ENCODE data around the gene TMEM51.
"Not testable (repeated sequence)": the region's sequence is repeated elsewhere in the genome, so short reads cannot be mapped to it uniquely, and the experiment has no call there.

The TMEM51 gene

DNA sequence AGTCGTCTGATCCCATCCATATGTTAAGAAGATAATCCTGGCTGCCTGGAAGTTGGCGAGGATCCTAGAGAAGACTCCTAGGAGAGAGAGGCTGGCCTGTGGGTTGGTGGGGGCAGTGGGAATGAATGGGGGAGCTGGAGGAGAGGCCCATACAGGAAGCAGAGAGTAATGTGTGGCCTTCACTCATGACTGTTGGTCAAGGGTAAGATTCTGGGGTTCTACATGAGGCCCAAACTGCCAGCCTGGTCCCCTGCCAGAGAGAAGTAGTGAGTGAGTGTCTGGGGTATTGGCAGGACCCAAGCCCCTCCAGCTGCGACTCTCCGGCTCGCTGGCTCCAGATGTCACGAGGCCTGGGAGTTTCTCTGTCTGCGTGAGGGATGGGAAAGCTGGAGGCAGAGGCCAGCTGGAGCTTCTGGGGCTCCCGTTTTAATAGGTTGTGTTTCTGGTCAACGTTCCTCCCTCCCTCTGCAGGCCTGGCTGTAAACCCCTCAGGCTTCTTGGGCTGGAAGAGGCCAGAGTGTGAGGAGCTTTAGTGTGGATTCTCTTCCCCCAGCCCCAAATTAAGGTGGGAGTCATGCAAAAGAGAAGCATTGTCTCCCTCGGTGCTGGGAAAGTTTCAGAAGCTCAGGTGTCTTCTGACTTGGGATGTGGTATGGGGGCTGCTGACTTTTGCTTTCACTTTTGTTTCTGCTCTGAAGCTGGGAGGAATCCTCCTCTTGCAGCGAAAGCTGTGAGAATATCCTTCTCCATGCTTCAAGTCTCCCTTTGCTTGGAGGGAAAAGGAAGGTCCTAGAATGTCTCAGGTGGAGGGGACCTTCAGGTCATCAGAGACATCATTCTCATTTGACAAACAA, 2.6 kb downstream of the TMEM51 start:
- no peak for DNase-seq

DNA sequence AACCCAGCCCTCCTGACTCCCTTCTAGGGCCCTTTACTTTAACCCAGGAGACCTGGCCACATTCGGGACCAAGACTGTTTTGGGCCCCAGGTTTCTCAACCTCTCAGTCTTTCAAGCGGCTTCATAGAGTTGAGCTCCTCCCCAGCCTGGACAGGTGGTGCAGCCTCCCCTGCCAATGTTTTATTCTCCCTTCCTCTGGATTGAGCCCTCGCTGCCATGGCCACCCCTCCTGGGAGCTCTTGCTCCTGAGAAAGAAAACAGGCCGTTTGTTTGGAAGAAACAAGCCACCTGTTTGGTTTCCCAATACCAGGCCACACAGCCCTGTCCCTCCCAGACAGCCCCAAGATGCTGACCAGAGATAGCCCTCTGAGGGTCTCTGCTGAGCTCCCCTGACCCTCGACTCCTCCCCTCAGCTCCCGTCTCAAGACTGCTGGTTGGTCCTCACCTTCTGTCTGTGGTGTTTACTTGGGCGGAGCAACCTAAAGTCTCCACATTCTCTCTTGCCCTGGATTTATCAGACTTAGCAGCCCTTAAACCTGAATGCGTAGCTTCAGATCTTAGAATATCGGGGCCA, 3.3 kb downstream of the TMEM51 start:
- no peak for DNase-seq

GRCh38 chr1:15157524-15158399, 4.2 kb downstream of the TMEM51 start:
- DNase-seq = no peak

DNA sequence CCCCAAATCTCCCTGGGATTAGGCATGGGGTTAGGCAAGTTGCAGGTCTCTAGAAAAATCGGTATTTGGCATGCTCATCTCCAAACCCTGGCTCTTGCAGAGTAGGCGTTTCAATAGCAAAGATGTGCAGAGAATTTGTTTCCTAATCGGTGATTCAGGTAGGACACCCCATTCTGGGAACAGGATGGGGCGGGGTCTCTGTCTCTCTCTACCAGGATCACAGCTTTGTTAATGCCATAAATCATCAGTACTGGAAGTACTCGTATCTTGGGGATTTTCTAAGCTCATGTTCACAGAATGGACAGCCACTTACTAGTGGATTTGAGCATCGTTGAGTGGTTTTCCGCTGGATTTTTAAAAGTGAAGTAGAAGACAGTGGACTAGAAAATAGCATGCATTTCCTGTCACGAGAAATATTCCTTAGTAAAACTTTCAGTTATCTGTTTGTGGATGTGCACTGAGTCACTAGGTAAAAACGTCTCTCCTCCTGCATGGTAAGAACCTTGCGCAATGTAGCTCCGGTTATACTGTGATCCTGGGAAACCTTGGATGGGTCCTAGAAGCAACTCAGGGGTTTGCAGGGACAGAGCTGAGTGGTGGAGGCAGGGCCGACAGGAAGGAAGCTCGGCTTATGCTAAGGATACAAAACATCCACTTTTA, 5.1 kb downstream of the TMEM51 start:
- DNase-seq = no peak

- no peak for DNase-seq
Observed at GRCh38 chr1:15159166-15159555, 5.6 kb downstream of the TMEM51 start.

DNA sequence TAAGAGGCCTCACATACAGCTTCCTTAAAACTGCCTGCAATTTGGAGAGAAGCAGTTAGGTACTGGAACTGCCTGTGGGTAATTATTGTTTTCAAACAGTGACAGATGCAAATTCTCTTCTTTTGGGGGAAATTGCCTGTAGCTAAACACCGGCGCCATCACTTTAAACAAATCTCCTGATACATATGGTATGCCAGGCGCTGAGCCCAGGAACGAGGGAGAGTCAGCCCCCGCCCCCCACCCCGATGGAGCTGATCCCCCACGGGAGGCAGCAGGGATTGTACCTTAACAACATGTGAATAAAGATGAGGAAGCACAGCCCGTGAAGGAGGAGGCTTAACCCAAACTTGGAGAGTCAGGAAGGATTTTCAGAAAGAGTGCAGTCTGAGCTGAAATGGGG, 7.1 kb downstream of the TMEM51 start:
- DNase-seq = no peak

DNA sequence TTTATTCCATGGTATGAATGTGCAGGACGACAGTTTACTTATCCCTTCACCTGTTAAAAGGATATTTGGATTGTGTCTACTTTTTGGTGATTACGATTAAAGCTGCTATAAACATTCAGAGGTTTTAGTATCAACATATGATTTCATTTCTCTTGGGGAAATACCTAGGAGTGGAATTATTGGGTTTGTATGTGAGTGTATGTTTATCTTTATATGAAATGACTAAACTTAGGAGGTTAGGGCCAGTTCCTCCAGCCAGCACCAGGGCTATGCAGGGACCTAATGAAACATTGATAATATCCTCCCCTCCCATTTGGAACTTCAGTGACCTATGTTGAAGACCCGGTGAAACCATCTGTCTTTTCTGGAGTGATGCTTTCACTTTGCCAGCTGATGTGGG, 13.8 kb downstream of the TMEM51 start:
- no peak for DNase-seq

- DNase-seq = no peak
Observed at GRCh38 chr1:15168479-15168878, 14.9 kb downstream of the TMEM51 start.

DNA sequence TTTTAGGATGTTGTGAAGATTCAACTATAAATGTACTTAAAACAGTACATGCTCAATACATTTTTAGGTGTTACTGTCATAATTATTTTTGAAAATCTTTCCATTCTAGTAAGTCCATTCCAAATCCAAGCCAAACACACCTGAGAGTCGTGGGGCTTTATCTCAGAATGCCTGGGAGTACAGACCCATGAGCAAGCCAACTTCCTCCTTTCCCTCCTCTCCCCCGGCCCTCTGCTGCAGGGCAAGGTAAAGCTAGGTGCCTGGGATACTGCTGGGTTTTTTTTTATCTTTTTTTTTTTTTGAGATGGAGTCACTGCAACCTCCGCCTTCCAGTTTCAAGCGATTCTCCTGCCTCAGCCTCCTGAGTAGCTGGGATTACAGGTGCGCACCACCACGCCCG, 16.5 kb downstream of the TMEM51 start:
- DNase-seq = no peak

GRCh38 chr1:15171271-15171908, 17.8 kb downstream of the TMEM51 start:
- DNase-seq = no peak

DNA sequence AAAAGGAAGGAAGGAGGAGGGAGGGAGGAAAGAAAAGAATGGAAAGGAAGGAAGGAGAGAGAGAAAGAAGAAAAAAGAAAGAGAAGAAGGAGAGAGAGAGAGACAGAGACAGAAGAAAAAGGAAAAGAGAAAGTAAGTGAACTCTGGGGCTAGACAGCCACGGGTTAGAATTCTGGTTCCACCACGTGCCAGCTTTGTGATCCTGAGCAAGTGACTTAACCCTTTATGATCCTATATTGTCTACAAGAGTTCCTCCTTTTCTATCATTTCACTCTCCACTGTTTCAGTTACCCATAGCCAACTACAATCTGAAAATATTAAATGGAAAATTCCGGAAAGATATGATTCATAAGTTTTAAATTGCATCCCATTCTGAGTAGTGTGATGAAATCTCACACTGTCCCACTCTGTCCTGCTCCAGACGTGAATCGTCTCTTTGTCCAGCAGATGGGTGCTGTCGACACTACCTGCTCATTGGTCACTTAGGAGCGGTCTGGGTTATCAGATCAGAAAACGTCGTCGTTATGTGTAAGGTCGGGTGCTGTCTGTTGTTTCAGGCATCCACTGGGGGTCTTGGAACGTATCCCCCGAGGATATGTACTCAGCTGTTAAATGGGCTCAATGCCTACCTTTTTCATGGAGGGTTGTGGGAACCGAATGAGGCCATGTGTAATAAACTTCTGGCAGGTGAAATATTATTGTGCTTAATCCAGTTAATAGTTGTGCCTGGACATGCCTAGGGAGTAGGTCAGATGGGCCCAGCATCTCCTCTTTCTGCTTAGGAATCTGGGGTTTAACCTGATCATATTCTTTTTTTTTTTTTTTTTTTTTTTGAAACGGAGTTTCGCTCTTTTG, 19.1 kb downstream of the TMEM51 start:
- DNase-seq = no peak

GRCh38 chr1:15173863-15174614, 20.5 kb downstream of the TMEM51 start:
- DNase-seq = no peak

- DNase-seq = no peak
Observed at GRCh38 chr1:15174615-15174983, 21.1 kb downstream of the TMEM51 start.

DNA sequence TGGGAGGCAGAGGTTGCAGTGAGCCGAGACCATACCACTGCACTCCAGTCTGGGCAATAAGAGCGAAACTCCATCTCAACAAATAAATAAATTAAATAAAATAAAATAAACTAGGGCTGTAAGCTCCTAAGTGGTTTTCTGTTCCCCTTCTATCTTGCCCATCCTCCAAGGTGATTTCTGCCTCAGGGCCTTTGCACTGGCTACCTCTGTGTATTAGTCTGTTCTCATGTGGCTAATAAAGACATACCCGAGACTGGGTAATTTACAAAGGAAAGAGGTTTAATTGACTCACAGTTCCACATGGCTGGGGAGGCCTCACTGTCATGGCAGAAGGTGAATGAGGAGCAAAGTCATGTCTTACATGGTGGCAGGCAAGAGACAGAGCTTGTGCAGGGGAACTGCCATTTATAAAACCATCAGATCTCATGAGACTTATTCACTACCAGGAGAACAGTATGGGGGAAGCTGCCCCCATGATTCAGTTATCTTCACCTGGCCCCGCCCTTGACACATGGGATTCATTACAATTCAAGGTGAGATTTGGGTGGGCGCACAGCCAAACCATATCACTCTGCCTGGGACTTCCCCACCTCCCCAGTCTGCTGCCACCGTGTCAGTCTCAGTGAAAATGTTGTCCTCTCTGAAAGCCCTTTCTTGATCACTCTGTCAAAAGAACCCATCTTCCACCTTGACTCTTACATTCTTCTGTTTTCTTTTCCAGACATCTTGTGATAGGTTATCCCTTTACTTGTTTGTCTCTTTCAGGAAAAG, 22.0 kb downstream of the TMEM51 start:
- not testable (repeated sequence) for DNase-seq

GRCh38 chr1:15176120-15176519, 22.6 kb downstream of the TMEM51 start:
- DNase-seq = no peak

GRCh38 chr1:15176898-15177665, 23.5 kb downstream of the TMEM51 start:
- DNase-seq = no peak

DNA sequence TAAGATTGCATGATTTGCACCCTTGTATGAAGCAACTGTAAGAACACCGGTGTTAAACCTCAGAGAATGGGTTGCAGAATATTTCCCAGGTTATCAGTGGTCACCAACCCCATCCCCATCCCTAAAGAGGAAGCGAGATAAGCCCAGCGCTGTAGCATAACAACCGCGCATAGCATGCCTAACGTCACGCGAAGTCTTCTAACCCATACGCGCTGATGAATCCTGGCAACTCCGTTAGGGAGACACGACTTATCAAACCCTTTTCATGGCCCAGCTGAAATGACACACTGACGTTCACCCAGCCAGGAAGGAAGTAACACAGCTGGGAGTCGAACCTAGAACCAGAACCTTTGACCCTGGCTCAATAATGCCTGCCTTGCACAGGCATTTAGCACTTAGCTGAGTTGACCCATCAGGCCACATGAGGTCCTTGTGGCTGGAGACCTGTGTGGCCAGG, 24.2 kb downstream of the TMEM51 start:
- DNase-seq = no peak

GRCh38 chr1:15178571-15179484, 25.3 kb downstream of the TMEM51 start:
- no peak for DNase-seq
